ENCODE results near the gene STARD3. TPM values are rescaled to one million over a fixed set of nuclear protein-coding genes. Genes with fewer than 3 reads are reported as not detected.

Gene STARD3
- total and polyA plus RNA-seq, 2 of the 13 experiments (the other 11 are each of a cell fraction or from before 2014, with no cell fraction given), result 34.6 to 100 TPM

DNA sequence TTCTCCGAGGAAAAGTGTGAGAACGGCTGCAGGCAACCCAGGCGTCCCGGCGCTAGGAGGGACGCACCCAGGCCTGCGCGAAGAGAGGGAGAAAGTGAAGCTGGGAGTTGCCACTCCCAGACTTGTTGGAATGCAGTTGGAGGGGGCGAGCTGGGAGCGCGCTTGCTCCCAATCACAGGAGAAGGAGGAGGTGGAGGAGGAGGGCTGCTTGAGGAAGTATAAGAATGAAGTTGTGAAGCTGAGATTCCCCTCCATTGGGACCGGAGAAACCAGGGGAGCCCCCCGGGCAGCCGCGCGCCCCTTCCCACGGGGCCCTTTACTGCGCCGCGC lies 62.8 kb downstream of the STARD3 start, which contains the start of gene ERBB2 (continued):
- TF ChIP-seq, protein P1, sequence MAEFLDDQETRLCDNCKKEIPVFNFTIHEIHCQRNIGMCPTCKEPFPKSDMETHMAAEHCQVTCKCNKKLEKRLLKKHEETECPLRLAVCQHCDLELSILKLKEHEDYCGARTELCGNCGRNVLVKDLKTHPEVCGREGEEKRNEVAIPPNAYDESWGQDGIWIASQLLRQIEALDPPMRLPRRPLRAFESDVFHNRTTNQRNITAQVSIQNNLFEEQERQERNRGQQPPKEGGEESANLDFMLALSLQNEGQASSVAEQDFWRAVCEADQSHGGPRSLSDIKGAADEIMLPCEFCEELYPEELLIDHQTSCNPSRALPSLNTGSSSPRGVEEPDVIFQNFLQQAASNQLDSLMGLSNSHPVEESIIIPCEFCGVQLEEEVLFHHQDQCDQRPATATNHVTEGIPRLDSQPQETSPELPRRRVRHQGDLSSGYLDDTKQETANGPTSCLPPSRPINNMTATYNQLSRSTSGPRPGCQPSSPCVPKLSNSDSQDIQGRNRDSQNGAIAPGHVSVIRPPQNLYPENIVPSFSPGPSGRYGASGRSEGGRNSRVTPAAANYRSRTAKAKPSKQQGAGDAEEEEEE (CRISPR knock-in tag; IDR thresholded peaks at IDR 0.05; ENCODE audit: borderline replicate concordance), result no peak
- TF ChIP-seq NFE2L2 (IDR thresholded peaks at IDR 0.05; ENCODE audit: low read length) (no peak), ZNF354B (CRISPR knock-in tag; IDR thresholded peaks at IDR 0.05) (no peak), RBAK (CRISPR knock-in tag; IDR thresholded peaks at IDR 0.05) (no peak), RELA (CRISPR knock-in tag; IDR thresholded peaks at IDR 0.05) (no peak), NR2F2 (IDR thresholded peaks at IDR 0.05; ENCODE audit: borderline replicate concordance, low read depth) (no peak), ZNF883 (CRISPR knock-in tag; IDR thresholded peaks at IDR 0.05; ENCODE audit: not compliant biosample characterization) (no peak), ZNF720 (CRISPR knock-in tag; IDR thresholded peaks at IDR 0.05) (no peak), ZNF670 (CRISPR knock-in tag; IDR thresholded peaks at IDR 0.05; ENCODE audit: borderline replicate concordance) (no peak), ZBTB7A (CRISPR knock-in tag; IDR thresholded peaks at IDR 0.05) (no peak), NCOR1 (IDR thresholded peaks at IDR 0.05; ENCODE audit: borderline replicate concordance, low read length) (no peak), HNF4G (IDR thresholded peaks at IDR 0.05; ENCODE audit: borderline replicate concordance, low read depth, low read length) (no peak), HNF4G (CRISPR knock-in tag; IDR thresholded peaks at IDR 0.05; ENCODE audit: borderline replicate concordance, low read depth) (no peak), ZNF556 (CRISPR knock-in tag; IDR thresholded peaks at IDR 0.05; ENCODE audit: borderline replicate concordance) (no peak)
- TF ChIP-seq, protein P2, sequence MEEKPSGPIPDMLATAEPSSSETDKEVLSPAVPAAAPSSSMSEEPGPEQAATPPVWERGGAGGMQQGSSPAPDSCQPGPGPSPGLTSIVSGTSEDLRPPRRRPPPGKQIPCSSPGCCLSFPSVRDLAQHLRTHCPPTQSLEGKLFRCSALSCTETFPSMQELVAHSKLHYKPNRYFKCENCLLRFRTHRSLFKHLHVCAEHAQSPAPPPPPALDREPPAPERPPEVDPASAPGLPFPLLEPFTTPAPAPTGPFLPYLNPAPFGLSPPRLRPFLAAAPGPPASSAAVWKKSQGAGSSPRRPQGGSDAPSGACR (CRISPR knock-in tag; IDR thresholded peaks at IDR 0.05), result no peak
- TF ChIP-seq, protein P3, sequence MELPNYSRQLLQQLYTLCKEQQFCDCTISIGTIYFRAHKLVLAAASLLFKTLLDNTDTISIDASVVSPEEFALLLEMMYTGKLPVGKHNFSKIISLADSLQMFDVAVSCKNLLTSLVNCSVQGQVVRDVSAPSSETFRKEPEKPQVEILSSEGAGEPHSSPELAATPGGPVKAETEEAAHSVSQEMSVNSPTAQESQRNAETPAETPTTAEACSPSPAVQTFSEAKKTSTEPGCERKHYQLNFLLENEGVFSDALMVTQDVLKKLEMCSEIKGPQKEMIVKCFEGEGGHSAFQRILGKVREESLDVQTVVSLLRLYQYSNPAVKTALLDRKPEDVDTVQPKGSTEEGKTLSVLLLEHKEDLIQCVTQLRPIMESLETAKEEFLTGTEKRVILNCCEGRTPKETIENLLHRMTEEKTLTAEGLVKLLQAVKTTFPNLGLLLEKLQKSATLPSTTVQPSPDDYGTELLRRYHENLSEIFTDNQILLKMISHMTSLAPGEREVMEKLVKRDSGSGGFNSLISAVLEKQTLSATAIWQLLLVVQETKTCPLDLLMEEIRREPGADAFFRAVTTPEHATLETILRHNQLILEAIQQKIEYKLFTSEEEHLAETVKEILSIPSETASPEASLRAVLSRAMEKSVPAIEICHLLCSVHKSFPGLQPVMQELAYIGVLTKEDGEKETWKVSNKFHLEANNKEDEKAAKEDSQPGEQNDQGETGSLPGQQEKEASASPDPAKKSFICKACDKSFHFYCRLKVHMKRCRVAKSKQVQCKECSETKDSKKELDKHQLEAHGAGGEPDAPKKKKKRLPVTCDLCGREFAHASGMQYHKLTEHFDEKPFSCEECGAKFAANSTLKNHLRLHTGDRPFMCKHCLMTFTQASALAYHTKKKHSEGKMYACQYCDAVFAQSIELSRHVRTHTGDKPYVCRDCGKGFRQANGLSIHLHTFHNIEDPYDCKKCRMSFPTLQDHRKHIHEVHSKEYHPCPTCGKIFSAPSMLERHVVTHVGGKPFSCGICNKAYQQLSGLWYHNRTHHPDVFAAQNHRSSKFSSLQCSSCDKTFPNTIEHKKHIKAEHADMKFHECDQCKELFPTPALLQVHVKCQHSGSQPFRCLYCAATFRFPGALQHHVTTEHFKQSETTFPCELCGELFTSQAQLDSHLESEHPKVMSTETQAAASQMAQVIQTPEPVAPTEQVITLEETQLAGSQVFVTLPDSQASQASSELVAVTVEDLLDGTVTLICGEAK (IDR thresholded peaks at IDR 0.05), result no peak
- TF ChIP-seq, protein P3 (CRISPR knock-in tag; IDR thresholded peaks at IDR 0.05), result no peak
- TF ChIP-seq, protein P4, sequence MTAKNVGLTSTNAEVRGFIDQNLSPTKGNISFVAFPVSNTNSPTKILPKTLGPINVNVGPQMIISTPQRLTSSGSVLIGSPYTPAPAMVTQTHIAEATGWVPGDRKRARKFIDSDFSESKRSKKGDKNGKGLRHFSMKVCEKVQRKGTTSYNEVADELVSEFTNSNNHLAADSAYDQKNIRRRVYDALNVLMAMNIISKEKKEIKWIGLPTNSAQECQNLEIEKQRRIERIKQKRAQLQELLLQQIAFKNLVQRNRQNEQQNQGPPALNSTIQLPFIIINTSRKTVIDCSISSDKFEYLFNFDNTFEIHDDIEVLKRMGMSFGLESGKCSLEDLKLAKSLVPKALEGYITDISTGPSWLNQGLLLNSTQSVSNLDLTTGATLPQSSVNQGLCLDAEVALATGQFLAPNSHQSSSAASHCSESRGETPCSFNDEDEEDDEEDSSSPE (CRISPR knock-in tag; IDR thresholded peaks at IDR 0.05), result peak; percentile 47; the same call in 1 of the 2 replicates

All from HepG2 (cell line).